Measurements from ENCODE around the gene MYO18B. TPM values are rescaled to one million over a fixed set of nuclear protein-coding genes. Genes with fewer than 3 reads are reported as not detected.

Gene MYO18B
- total and polyA plus RNA-seq, 2 of the 8 experiments (the other 6 are each of a cell fraction or from before 2014, with no cell fraction given), result 0.62 to 0.78 TPM

- H4K91ac ChIP-seq (replicated peaks; ENCODE audit: insufficient read length, low read length), result no peak overlapping the region
- no peak overlapping the region for H2BK5ac ChIP-seq (ENCODE audit: low read depth, low read length)
- no peak overlapping the region for H2BK20ac ChIP-seq (ENCODE audit: low read length)
- no peaks in the 10 kb centered on the region for H3K9me3 ChIP-seq (ENCODE audit: insufficient read depth in 2 of 2, low read depth in 1 of 2, low read length in 1 of 2)
- H2BK15ac ChIP-seq (ENCODE audit: low read length), result no peak overlapping the region
- peaks cover 4 to 15% (median 11%) of the 10 kb centered on the region in 4 experiments; a peak in 6 of 7 replicates for H3K4me1 ChIP-seq (replicated peaks in 1 of 4; ENCODE audit: control insufficient read depth in 3 of 4, insufficient read depth in 4 of 4, low read length in 3 of 4)
- no peak overlapping the region for H2AFZ ChIP-seq (ENCODE audit: low read length)
- no peak overlapping the region for H3K23ac ChIP-seq (ENCODE audit: insufficient read length)
- H3K14ac ChIP-seq (ENCODE audit: insufficient read length), result no peak overlapping the region
- no peak overlapping the region for H3K27ac ChIP-seq (ENCODE audit: low read depth, low read length)
- H3K9ac ChIP-seq (replicated peaks in 1 of 4; ENCODE audit: extremely low read depth in 1 of 4, low read depth in 3 of 4, low read length in 3 of 4), result no peak overlapping the region
- H3K4ac ChIP-seq (replicated peaks; ENCODE audit: insufficient read length, low read depth, low read length), result no peak overlapping the region
- DNase-seq (ENCODE audit: low read depth in 1 of 2, low spot score in 2 of 2) (no peak), FAIRE-seq (no peak)
- H2BK120ac ChIP-seq (replicated peaks; ENCODE audit: low read depth, low read length), result no peak overlapping the region
- no peak overlapping the region; the same call in 1 of the 2 replicates for H2BK12ac ChIP-seq (ENCODE audit: low read depth, low read length)
- no peak overlapping the region for H2AK5ac ChIP-seq (ENCODE audit: low read depth, low read length)
- no peak overlapping the region for H3K18ac ChIP-seq (ENCODE audit: extremely low read depth, low read length)
- ChIA-PET POLR2A (ENCODE audit: partially characterized antibody) (interaction anchor here (1.4 kb wide), 2 partner anchors 7 to 12 kb away, joined by 3 to 4 read pairs; no protein-coding TSS in a partner anchor), CTCF (ENCODE audit: partially characterized antibody) (interaction anchor here (0.6 to 1.0 kb wide), 2 partner anchors 14 to 369 kb away, joined by 3 read pairs; no protein-coding TSS in a partner anchor)
- H4K8ac ChIP-seq (ENCODE audit: extremely low read depth, insufficient read depth, low read length), result no peak overlapping the region
- H3K79me2 ChIP-seq (ENCODE audit: control insufficient read depth in 1 of 2, insufficient read depth in 2 of 2, low read length in 2 of 2), result no peaks in the 10 kb centered on the region
- no peak overlapping the region for H3K4me3 ChIP-seq (ENCODE audit: extremely low read depth in 1 of 4, insufficient read depth in 2 of 4, low read depth in 3 of 4, low read length in 4 of 4)
- H3K36me3 ChIP-seq (ENCODE audit: control insufficient read depth in 2 of 4, insufficient read depth in 4 of 4, low read length in 3 of 4), result no peaks in the 10 kb centered on the region
- H4K5ac ChIP-seq (ENCODE audit: insufficient read length, low read depth, low read length), result no peak overlapping the region
- no peak for TF ChIP-seq SIN3A (conservative IDR thresholded peaks at IDR 0.05 in 1 of 2, IDR thresholded peaks at IDR 0.05 in 1 of 2; ENCODE audit: low read depth in 1 of 2, low read length in 2 of 2)
- no peak for TF ChIP-seq TBP (IDR thresholded peaks at IDR 0.05; ENCODE audit: low read depth, low read length)
- no peak for TF ChIP-seq SUZ12 (IDR thresholded peaks at IDR 0.05; ENCODE audit: low read length)
- TF ChIP-seq ZNF274 (IDR thresholded peaks at IDR 0.05; ENCODE audit: borderline replicate concordance, extremely low read depth, low read length), result no peak
- no peak for TF ChIP-seq FOSL1 (IDR thresholded peaks at IDR 0.05; ENCODE audit: insufficient read depth, low read depth, low read length)
- no peak for TF ChIP-seq SP2 (IDR thresholded peaks at IDR 0.05; ENCODE audit: low read length)
- TF ChIP-seq ASH2L (IDR thresholded peaks at IDR 0.05; ENCODE audit: low read length), result no peak
- TF ChIP-seq KDM1A (IDR thresholded peaks at IDR 0.05; ENCODE audit: borderline replicate concordance, low read length), result no peak
- TF ChIP-seq YY1 (IDR thresholded peaks at IDR 0.05; ENCODE audit: low read depth, low read length), result no peak
- no peak overlapping the region for H3K4me2 ChIP-seq (ENCODE audit: insufficient read depth in 1 of 2, low read depth in 2 of 2, low read length in 2 of 2)
- no peaks in the 10 kb centered on the region for H3K27me3 ChIP-seq (replicated peaks in 1 of 4; ENCODE audit: control insufficient read depth in 3 of 4, extremely low read depth in 1 of 4, insufficient read depth in 3 of 4, low read length in 3 of 4)
- 73% methylated on average over 9 of the region's 9 CpGs; no CpG with 5 or more reads in 1 of the 2 experiments for WGBS, 2 experiments (ENCODE audit: extremely low coverage in 1 of 2, insufficient coverage in 1 of 2, insufficient read length in 1 of 2, insufficient replicate concordance in 2 of 2, low coverage in 1 of 2, low lambda C conversion rate in 2 of 2, missing lambda C conversion rate in 1 of 2)
- H4K20me1 ChIP-seq (replicated peaks in 1 of 2; ENCODE audit: control insufficient read depth in 1 of 2, insufficient read depth in 2 of 2, low read length in 2 of 2), result no peaks in the 10 kb centered on the region
- H3K23me2 ChIP-seq (ENCODE audit: low read depth, low read length), result peaks cover 4% of the 10 kb centered on the region; the same call in 1 of the 2 replicates
- H3K79me1 ChIP-seq (ENCODE audit: low read depth, low read length), result no peaks in the 10 kb centered on the region
- H3K56ac ChIP-seq (replicated peaks; ENCODE audit: insufficient read length, low read depth, low read length), result no peak overlapping the region
These were observed 230.4 kb downstream of the MYO18B start for GRCh38 chr22:25972397-25972796.
